NCI-H2171 treated with DMSO at 0.1 percent for 48 hours (cell line): Measurements from ENCODE around the gene RAD54L2.
"Not testable (repeated sequence)": the region's sequence is repeated elsewhere in the genome, so short reads cannot be mapped to it uniquely, and the experiment has no call there.

Source experiments
- DNase-seq: peaks from one replicate; lab custom pipeline; 2025; lab: John Stamatoyannopoulos, UW

The RAD54L2 gene

DNA sequence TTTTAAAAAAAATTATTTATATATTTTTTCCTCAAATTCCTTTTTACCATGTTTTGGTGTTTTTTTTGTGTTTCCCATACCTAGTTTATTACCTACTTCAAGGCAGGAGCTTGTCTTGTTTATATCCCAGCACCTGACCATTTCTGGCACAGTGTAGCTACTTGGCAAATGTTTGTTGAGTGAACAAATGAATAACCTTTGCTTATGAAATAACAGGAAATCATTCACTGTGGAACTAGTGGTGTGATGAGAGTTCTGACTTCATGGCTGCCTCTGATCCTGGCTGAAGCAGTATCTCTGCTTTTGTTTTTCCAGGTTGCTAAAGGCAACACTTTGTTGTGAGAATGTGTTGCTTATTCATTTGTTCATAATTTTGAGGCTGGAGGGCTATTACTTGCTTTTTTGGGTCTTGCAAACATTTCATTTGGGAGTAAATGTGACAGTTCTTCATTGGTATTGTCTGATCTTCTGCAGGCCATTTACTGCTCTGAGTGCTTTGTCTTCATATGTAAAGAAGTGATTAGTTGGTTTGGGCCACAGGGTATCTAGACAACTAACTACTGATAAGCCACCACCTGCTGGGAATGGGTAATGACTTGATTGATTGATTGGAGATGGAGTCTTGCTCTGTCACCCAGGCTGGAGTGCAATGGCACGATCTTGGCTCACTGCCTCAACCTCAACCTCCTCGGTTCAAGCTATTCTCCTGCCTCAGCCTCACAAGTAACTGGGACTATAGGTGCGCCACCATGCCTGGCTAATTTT is 5.7 kb downstream of the RAD54L2 start:
- no peak for DNase-seq

DNA sequence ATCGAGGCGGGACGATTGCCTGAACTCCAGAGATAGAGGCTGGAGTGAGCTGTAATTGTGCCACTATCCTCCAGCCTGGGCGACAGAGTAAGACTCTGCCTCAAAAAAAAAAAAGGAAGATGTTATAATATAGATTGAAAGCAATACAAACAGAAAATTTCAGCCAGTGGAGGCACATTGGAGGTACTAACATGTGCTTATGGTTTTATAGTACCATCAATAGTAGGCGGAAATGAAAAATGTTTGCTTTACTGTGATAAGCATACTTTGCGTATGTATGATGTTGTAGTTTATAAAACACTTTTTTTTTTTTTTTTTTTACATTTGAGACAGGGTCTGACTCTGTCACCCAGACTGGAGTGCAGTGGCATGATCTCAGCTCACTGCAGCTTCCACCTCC is 8.8 kb downstream of the RAD54L2 start:
- no peak for DNase-seq

DNA sequence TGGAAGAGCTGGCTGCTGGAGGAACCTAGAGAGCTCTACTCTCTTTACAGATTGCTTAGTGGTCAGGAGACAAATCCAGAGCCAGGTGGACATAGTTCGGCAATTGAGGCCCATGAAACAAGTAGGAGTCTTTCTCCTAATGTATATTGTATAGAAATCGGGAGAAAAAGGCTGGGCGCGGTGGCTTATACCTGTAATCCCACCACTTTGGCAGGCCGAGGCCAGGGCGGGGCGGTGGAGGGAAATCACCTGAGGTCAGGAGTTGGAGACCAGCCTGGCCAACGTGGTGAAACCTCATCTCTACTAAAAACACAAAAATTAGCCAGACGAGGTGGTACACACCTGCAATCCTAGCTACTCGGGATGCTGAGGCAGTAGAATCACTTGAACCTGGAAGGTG is 10.8 kb downstream of the RAD54L2 start:
- no peak for DNase-seq

DNA sequence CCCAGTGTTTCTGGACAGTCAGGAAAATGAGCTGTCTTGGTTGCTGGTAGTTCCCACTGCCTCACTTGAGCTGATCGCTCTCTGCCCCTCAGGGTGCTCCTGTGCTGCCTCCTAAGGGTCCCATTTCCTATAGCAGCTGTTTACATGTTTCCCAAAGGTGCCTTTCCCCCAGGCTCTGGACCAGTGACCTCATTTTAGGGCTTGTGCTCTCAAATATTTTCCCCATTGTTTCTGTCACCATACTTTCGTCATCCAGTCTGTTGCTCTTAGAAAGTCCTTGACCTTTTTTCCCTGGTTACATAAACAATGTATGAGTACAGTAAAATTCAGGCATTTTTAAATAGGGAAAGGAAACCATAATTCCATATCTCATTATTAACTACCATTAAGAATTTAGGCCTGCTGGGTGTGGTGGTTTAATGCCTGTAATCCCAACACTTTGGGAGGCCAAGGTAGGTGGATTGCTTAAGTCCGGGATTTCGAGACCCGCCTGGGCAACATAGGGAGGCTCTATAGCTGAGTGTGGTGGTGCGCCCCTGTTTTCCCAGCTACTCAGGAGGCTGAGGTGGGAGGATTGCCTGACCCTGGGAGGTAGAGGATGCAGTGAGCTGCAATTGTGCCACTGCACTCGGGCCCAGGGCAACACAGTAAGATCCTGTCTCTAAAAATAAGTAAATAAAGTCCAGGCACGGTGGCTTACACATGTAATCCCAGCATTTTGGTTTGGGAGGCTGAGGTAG is 11.7 kb downstream of the RAD54L2 start:
- no peak for DNase-seq

DNA sequence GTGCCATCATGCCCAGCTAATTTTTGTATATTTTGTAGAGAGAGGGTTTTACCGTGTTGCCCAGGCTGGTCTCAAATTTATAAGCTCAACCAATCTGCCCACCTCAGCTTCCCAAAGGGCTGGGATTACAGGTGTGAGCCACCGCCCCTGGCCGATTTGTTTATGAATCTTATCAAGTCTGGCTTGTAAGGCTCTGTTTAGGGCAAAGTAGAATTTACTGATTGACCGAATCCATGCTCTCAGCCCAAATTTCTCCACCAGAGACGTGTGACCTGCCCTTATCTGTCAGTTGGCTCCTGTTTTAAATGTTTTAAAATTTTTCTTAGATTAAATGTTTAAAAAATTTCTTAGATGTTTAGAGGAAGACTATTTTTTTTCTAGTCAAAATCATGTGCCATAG is 19.5 kb downstream of the RAD54L2 start:
- DNase-seq: no peak

DNA sequence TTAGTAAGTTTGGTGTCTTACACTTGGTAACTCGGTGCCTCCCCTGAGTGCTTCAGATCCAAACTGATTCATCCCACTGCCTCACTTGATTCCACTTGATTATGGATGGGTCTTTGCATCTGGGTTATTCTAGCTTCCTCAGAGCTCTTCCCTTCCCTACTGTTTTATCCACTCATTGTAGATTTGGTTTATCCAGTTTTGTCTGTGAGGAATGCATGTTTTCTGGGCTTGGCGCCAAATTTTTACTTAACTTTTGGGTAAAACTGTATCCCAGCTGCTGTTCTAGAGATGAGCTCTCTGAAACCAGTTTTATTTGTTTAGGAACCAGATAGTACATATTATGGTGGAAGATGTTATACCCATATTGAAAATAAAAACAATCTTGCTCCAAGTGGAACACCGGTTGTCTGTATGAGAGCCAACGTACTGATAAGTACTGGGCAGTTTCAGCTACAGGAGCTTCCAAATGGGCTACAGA is 20.9 kb downstream of the RAD54L2 start:
- peak; percentile 72 for DNase-seq

DNA sequence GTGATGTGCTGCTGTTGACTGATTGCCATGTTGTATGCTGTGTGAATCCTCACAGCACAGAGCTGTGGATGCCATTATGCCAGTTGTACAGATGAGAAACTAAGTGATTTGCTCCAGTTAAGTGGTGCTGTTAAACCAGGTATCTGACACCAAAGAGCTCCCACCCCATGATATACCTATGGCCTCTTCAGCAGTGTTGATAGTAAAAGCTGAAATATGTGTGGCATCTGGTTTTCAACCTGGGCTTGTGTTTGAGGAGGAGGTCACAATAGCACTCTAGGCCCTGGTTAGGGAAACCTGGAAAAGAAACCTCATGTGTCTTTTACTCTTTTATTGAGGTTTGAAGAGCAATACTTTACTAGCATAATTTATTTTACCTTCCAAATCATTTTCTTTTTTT is 21.4 kb downstream of the RAD54L2 start:
- peak; percentile 16 for DNase-seq

DNA sequence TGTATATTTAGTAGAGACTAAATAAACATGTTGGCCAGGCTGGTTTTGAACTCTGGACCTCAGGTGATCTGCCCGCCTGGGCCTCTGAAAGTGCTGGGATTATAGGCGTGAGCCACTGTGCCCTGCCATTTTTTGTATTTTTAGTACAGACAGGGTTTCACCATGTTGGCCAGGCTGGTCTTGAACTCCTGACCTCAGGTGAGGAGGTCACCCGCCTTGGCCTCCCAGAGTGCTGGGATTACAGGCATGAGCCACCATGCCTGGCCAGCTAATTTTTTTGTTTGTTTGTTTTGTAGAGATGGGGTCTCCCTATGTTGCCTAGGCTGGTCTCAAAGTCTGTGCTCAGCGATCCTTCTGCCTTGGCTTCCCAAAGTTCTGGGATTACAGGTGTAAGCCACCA is 23.9 kb downstream of the RAD54L2 start:
- not testable (repeated sequence) for DNase-seq

DNA sequence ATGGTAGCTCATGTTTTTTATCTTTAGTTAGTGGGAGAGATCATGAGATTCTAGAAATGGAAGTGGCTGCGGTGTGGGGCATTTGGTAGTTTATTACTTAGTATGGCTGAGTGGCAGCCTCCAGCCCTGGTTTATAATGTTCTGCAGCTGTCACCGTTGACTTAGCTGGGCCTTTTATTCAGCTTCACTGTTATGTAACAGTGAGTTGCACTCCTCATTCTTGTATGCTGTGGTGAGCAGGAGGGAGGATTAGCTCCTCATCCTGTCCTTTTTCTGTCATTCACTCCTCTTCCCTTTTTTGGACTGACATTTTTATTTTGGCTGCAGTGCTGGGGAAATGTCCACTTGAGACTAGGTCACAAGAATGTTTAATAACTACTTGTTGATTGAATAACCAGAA is 29.5 kb downstream of the RAD54L2 start:
- peak; percentile 2 for DNase-seq

DNA sequence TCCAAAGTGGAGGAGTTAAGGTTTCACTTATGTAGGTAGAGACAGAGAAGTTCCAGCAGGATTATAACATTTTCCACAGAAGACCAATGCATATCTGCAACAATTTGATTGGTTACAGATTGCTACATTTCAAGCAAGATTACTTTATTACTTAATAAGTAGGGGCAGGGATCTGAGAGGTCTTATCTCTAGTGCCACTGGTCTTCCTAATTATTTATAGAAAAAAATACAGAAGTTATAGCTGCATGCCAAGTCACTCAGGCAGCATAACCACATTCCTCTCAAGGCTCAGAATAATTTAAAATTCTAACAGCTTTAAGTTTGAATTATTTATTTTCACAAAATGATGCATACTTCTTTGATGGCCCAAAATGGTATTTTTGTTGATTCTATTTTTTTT is 30.5 kb downstream of the RAD54L2 start:
- DNase-seq: no peak

DNA sequence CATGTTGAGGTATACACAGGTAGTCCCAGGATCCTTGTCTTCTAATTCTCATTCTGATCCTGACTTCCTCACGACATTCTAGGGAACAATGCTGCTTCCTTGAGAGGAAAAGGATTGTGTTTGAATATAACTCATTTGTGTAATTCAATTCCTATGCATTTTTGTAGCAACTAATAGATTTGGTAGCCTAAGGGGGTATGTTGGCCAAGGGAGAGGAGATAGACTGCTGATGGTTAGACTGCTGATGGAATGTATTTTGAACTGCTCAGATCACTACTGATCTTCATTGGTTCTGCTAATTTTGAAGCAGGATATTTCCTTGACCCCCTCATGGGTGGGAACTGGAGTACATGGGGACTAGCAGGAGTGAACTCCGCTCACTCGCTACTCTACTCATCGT is 39.7 kb downstream of the RAD54L2 start:
- DNase-seq: no peak

DNA sequence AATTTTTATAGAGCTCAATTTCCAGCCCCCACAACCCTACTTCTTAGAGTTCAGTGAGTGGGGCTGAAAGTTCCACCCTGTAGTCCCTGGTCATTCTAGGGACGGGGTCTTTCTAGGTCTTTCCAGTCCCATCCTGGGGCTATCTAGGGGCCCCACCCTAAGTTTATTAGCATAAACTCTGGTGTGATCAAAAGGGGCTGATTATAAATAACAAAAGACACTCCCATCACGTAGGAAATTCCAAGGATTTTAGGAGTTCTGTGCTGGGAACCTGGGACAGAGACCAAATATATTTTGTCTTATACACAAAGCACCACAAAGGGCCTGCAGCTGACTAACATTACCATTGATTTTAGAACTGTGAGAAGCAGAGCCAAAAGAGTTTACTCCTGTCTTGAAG is 41.9 kb downstream of the RAD54L2 start:
- DNase-seq: no peak

DNA sequence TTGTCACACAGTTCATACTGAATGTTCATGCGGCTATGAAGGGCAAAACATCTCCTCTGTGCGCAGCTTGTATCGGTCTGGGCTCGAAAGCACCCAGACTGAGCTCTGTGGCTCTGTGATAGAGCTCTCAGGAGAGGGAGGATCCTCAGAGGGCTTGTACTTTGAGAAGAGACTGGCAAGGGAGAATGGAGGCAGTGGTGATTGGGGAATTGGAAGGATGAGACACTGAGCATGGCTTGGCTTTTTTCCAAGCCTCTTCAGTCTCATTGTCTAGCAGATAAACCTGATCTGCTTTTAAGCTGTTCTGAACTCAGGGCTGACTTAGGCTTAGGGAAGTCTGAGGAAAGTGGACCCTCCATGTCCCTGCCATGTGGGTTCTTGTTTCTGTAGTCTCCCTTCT is 43.0 kb downstream of the RAD54L2 start:
- peak; percentile 20 for DNase-seq

DNA sequence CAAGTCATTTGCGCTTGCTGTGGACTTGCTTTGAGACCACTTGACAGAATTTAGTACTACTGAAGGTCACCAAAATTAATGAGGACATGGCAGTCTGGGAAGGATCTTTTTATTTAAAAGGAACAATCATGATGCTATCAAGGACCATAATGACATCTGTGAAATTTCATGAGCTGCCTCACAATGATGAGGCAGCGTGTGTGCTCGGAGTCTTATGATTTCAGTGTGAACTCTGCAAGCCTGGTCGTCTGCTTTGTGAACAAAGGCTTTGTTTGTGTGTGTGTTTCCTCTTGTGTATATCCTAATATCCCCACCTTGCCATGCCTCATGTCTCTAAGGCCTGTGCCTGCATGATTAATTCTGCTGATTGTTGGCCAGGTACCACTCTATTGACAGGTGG is 46.7 kb downstream of the RAD54L2 start:
- no peak for DNase-seq

DNA sequence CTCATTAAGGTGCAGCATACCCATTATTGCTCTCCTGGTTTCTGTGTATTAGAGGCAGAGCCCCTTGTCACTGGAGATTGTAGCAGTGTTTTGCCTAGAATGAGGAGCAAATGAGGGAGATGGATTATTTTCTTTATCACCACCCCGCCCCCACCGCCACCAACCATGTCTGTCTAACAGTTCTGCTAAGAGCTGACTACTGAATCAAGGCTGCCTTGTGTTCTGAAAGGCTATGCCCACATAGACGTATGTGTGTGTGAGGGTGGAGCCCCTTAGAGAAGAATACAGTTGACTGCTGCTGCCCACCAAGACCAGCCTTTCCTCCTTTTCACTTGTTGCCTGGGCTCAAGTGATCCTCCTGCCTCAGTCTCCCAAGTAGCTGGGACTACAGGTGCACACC is 47.4 kb downstream of the RAD54L2 start:
- no peak for DNase-seq
